Neural cell (in vitro differentiated cells): ENCODE measurements around the gene MOSPD2. TPM values are rescaled to one million over a fixed set of nuclear protein-coding genes. Genes with fewer than 3 reads are reported as not detected.

Experiments used
- H2AFZ ChIP-seq: fragments of 200-600, 300-800 bp; sonication (generic), shearing (Covaris generic); 2 replicates; pipeline ENCODE4 v1.6.0; 2014; ENCODE audit warnings: low read depth, mild to moderate bottlenecking, antibody characterized with exemption, low read length, moderate library complexity
- H3F3A ChIP-seq: fragments of 200-600 bp; shearing (Covaris generic); 2 replicates; pipeline ENCODE4 v1.6.1; 2016; ENCODE audit warnings: mild to moderate bottlenecking, moderate library complexity, mixed read lengths, antibody characterized with exemption, low read length; ENCODE audit not compliant: insufficient read depth, poor library complexity, severe bottlenecking
- H3K27ac ChIP-seq: fragments of 200-600, 300-800 bp; sonication (generic), shearing (Covaris generic); 2 replicates; pipeline ENCODE4 v1.5.1; 2014; ENCODE audit warnings: mild to moderate bottlenecking, low read length, moderate library complexity
- H3K27me3 ChIP-seq: fragments of 300-800, 200-600 bp; sonication (generic), shearing (Covaris generic); 2 replicates; pipeline ENCODE4 v1.6.0; 2014; ENCODE audit warnings: mild to moderate bottlenecking, low read depth, low read length, moderate library complexity; ENCODE audit not compliant: insufficient read depth
- H3K36me3 ChIP-seq: fragments of 300-800, 200-600 bp; sonication (generic), shearing (Covaris generic); 2 replicates; pipeline ENCODE4 v1.5.1; 2014; ENCODE audit warnings: mild to moderate bottlenecking, antibody characterized with exemption, low read length, moderate library complexity; ENCODE audit not compliant: insufficient read depth
- H3K4me2 ChIP-seq: fragments of 300-800, 200-600 bp; sonication (generic), shearing (Covaris generic); 2 replicates; pipeline ENCODE4 v1.6.0; 2014; ENCODE audit warnings: mild to moderate bottlenecking, low read length
- H3K4me3 ChIP-seq: fragments of 300-800, 200-600 bp; sonication (generic), shearing (Covaris generic); 2 replicates; pipeline ENCODE4 v1.5.1; 2014; ENCODE audit warnings: mild to moderate bottlenecking, low read length, moderate library complexity
- H3K79me2 ChIP-seq: fragments of 200-600 bp; shearing (Covaris generic); replicated peaks from 2 replicates; pipeline ENCODE4 v1.6.0; 2014; ENCODE audit warnings: mild to moderate bottlenecking, low read length, moderate library complexity; ENCODE audit not compliant: insufficient read depth
- H3K9ac ChIP-seq: fragments of 300-800, 200-600 bp; sonication (generic), shearing (Covaris generic); 2 replicates; pipeline ENCODE4 v1.6.1; 2016; ENCODE audit warnings: mild to moderate bottlenecking, low read length, mixed read lengths
- H3K9me2 ChIP-seq: fragments of 200-600 bp; shearing (Covaris generic); 2 replicates; pipeline ENCODE4 v1.6.1; 2016; ENCODE audit warnings: mild to moderate bottlenecking, low read length, mixed read lengths; ENCODE audit not compliant: insufficient read depth
- H3K9me3 ChIP-seq: fragments of 200-600, 300-800 bp; sonication (generic), shearing (Covaris generic); 2 replicates; pipeline ENCODE4 v1.6.1; 2016; ENCODE audit warnings: mild to moderate bottlenecking, mixed run types, low read length, moderate library complexity, mixed read lengths
- H4K20me1 ChIP-seq: fragments of 200-600 bp; shearing (Covaris generic); 2 replicates; pipeline ENCODE4 v1.6.1; 2016; ENCODE audit warnings: mild to moderate bottlenecking, mixed run types; ENCODE audit not compliant: insufficient read depth
- CTCF ChIP-seq: fragments of 450-650 bp; IDR thresholded peaks from 2 replicates; pipeline ENCODE4 v1.5.1; 2014; ENCODE audit warnings: antibody characterized with exemption, mild to moderate bottlenecking, moderate library complexity; ENCODE audit not compliant: poor library complexity, severe bottlenecking
- EP300 ChIP-seq: fragments of 450-650 bp; conservative IDR thresholded peaks from 2 replicates; pipeline ENCODE4 v1.6.1; 2014; ENCODE audit warnings: antibody characterized with exemption, mild to moderate bottlenecking, moderate library complexity; ENCODE audit not compliant: poor library complexity, severe bottlenecking
- EZH2 ChIP-seq: fragments of 200-600, 300-800 bp; shearing (Covaris generic), sonication (generic); IDR thresholded peaks from 2 replicates; pipeline ENCODE4 v1.6.1; 2014; ENCODE audit warnings: antibody characterized with exemption, low read length, borderline replicate concordance, mild to moderate bottlenecking; ENCODE audit not compliant: insufficient read depth, poor library complexity, severe bottlenecking
- MXI1 ChIP-seq: fragments of 450-650 bp; conservative IDR thresholded peaks from 2 replicates; pipeline ENCODE4 v1.6.1; 2014; ENCODE audit warnings: antibody characterized with exemption, mild to moderate bottlenecking; ENCODE audit not compliant: poor library complexity, severe bottlenecking
- POLR2AphosphoS5 ChIP-seq: IDR thresholded peaks from 2 replicates; pipeline ENCODE4 v1.6.1; 2012
- RAD21 ChIP-seq: fragments of 450-650 bp; conservative IDR thresholded peaks from 2 replicates; pipeline ENCODE4 v1.6.1; 2014; ENCODE audit warnings: antibody characterized with exemption, mild to moderate bottlenecking, moderate library complexity
- REST ChIP-seq: IDR thresholded peaks from 2 replicates; pipeline ENCODE4 v1.6.1; 2012; ENCODE audit warnings: borderline replicate concordance
- SMC3 ChIP-seq: fragments of 450-650 bp; conservative IDR thresholded peaks from 2 replicates; pipeline ENCODE4 v1.6.1; 2014; ENCODE audit warnings: antibody characterized with exemption, mild to moderate bottlenecking, moderate library complexity; ENCODE audit not compliant: poor library complexity
- polyA plus RNA-seq: library from polyadenylated mRNA; depleted of rRNA; stranded (reverse); fragments of >200 nt; gene quantifications from 2 replicates; pipeline ENCODE4 v1.2.3, GENCODE V29; 2014

Gene MOSPD2
- polyA plus RNA-seq, 1 donor from 2014 or later: 12.4 TPM

- no peaks in the 10 kb centered on the region for H3K9me2 ChIP-seq
- no peaks in the 10 kb centered on the region for H3K9me3 ChIP-seq
- H3K4me3 ChIP-seq: no peak overlapping the region
- no peak overlapping the region for H3K27ac ChIP-seq
- H3K9ac ChIP-seq: no peak overlapping the region
- H3K27me3 ChIP-seq: no peaks in the 10 kb centered on the region
- no peaks in the 10 kb centered on the region for H3K79me2 ChIP-seq
- H3K36me3 ChIP-seq: no peaks in the 10 kb centered on the region
- no peak for TF ChIP-seq REST
- TF ChIP-seq POLR2AphosphoS5: no peak
- no peak for TF ChIP-seq EP300
- TF ChIP-seq RAD21: no peak
- no peaks in the 10 kb centered on the region for H4K20me1 ChIP-seq
- H3F3A ChIP-seq: no peaks in the 10 kb centered on the region
- no peak overlapping the region for H2AFZ ChIP-seq
- no peak overlapping the region for H3K4me2 ChIP-seq
These were observed 83.8 kb downstream of the MOSPD2 start for GRCh38 chrX:14956813-14957582.

- H2AFZ ChIP-seq: no peak overlapping the region
- no peak overlapping the region for H3K4me2 ChIP-seq
These were observed 90.4 kb downstream of the MOSPD2 start for GRCh38 chrX:14963447-14964236.

More at GRCh38 chrX:14963447-14964236, 90.4 kb downstream of the MOSPD2 start:
- Histone ChIP-seq H4K20me1 (no peaks in the 10 kb centered on the region), H3K27me3 (no peaks in the 10 kb centered on the region), H3K9me2 (no peaks in the 10 kb centered on the region), H3F3A (no peaks in the 10 kb centered on the region), H3K36me3 (no peaks in the 10 kb centered on the region), H3K9me3 (no peaks in the 10 kb centered on the region), H3K4me3 (no peak overlapping the region), H3K9ac (no peak overlapping the region), H3K79me2 (no peaks in the 10 kb centered on the region), H3K27ac (no peak overlapping the region)
- TF ChIP-seq POLR2AphosphoS5 (no peak), MXI1 (no peak), SMC3 (no peak), EP300 (no peak), CTCF (no peak), RAD21 (no peak), EZH2 (no peak)
